K562 (cell line): ENCODE data around the gene NDRG4. TPM values are rescaled to one million over a fixed set of nuclear protein-coding genes. Genes with fewer than 3 reads are reported as not detected.

Source experiments
- ATF1 ChIP-seq, 2 experiments: fragments of 450-650 bp in 1 of 2; IDR thresholded peaks; 2 replicates each; pipeline ENCODE4 v1.6.1; 2016; ENCODE audit warnings: missing compliant biosample characterization in 1 of 2, missing genetic modification characterization in 1 of 2
- FOXA1 ChIP-seq: fragments of 450-650 bp; IDR thresholded peaks from 2 replicates; pipeline ENCODE4 v1.6.1; 2016; ENCODE audit warnings: mild to moderate bottlenecking, borderline replicate concordance
- JUN ChIP-seq, 2 experiments: sonication (generic) in 1 of 2; formaldehyde crosslinking in 1 of 2; IDR thresholded peaks; 2 replicates each; pipeline versions ENCODE4 v1.6.1 to v1.8.0; 2012 to 2022; ENCODE audit warnings: borderline replicate concordance in 2 of 2, mild to moderate bottlenecking in 2 of 2, improper control_type of control experiment in 1 of 2, low read depth in 1 of 2, low read length in 1 of 2, missing genetic modification reagents in 1 of 2
- KLF16 ChIP-seq: IDR thresholded peaks from 2 replicates; pipeline ENCODE4 v1.6.1; 2016; ENCODE audit warnings: antibody characterized with exemption
- LARP7 ChIP-seq: fragments of 450-650 bp; IDR thresholded peaks from 2 replicates; pipeline ENCODE4 v1.6.1; 2016
- MYNN ChIP-seq, 2 experiments: sonication (generic); formaldehyde crosslinking in 1 of 2; IDR thresholded peaks; 2 replicates each; pipeline versions ENCODE4 v1.5.0 to v1.6.1; 2016 to 2020; ENCODE audit warnings: antibody characterized with exemption in 1 of 2, missing genetic modification reagents in 1 of 2
- NRF1 ChIP-seq, 2 experiments: fragments of 450-650 bp; IDR thresholded peaks in 1 of 2; conservative IDR thresholded peaks in 1 of 2; 2 replicates each; pipeline ENCODE4 v1.6.1; 2014; ENCODE audit warnings: mild to moderate bottlenecking in 2 of 2
- RBM34 ChIP-seq: fragments of 200-400 bp; formaldehyde crosslinking; IDR thresholded peaks from 2 replicates; pipeline ENCODE4 v1.6.1; 2018; ENCODE audit warnings: low read length, borderline replicate concordance; ENCODE audit not compliant: insufficient read depth
- SRSF9 ChIP-seq: fragments of 200-400 bp; formaldehyde crosslinking; IDR thresholded peaks from 2 replicates; pipeline ENCODE4 v1.6.1; 2017; ENCODE audit warnings: low read depth, low read length, borderline replicate concordance
- TCFL5 ChIP-seq: fragments of 250-450 bp; sonication (Bioruptor Pico); conservative IDR thresholded peaks from 2 replicates; pipeline ENCODE4 v1.6.1; 2021; ENCODE audit warnings: mild to moderate bottlenecking, moderate library complexity, matching md5 sums
- TEAD4 ChIP-seq, 2 experiments: sonication (generic) in 1 of 2; formaldehyde crosslinking in 1 of 2; IDR thresholded peaks; 2 replicates each; pipeline versions ENCODE4 v1.6.1 to v1.8.0; 2012 to 2022; ENCODE audit warnings: borderline replicate concordance in 1 of 2, inconsistent platforms in 1 of 2, low read length in 1 of 2, mild to moderate bottlenecking in 1 of 2, missing genetic modification reagents in 1 of 2
- ZNF175 ChIP-seq: fragments of 200-800 bp; sonication (Bioruptor generic); IDR thresholded peaks from 2 replicates; pipeline ENCODE4 v1.6.1; 2016; ENCODE audit warnings: low read depth, mild to moderate bottlenecking, missing genetic modification characterization, missing compliant biosample characterization
- ZSCAN29 ChIP-seq: fragments of 450-650 bp; IDR thresholded peaks from 2 replicates; pipeline ENCODE4 v1.6.1; 2017
- polyA plus RNA-seq, 8 experiments: library from polyadenylated mRNA; depleted of rRNA in 4 of 8; stranded (reverse) in 5 of 8; unstranded in 3 of 8; fragments of >200 nt; fragmentation: Nextera tagmentation in 2 of 8; fragmentation: Illumina TruSeq in 1 of 8; extraction: Ambion mirVana in 2 of 8; extraction: Trizol in 1 of 8; gene quantifications; 2 replicates each; pipeline versions ENCODE4 v1.2.1 to v1.2.3, GENCODE V29; 2011 to 2014; ENCODE audit warnings: inconsistent platforms in 1 of 8, missing spikeins in 1 of 8
- total RNA-seq, 7 experiments: library from RNA; depleted of rRNA in 6 of 7; stranded (reverse); fragments of >200 nt in 6 of 7; fragmentation: Illumina TruSeq in 2 of 7; extraction: Trizol in 2 of 7; gene quantifications; 2 replicates each; pipeline versions ENCODE4 v1.2.1 to v1.2.3, GENCODE V29; 2011 to 2021; ENCODE audit warnings: low replicate concordance in 1 of 7
- TF ChIP-seq, protein P1 (sequence below): fragments of 200-800 bp; sonication (Bioruptor generic); IDR thresholded peaks from 2 replicates; pipeline ENCODE4 v1.6.1; 2017; ENCODE audit warnings: missing genetic modification characterization, missing compliant biosample characterization
- TF ChIP-seq, protein P2 (sequence below): sonication (generic); formaldehyde crosslinking; IDR thresholded peaks from 2 replicates; pipeline ENCODE4 v1.4.0; 2020; ENCODE audit warnings: mild to moderate bottlenecking, missing genetic modification reagents
- TF ChIP-seq, protein P3 (sequence below): fragments of 150-350 bp; conservative IDR thresholded peaks from 2 replicates; pipeline ENCODE4 v1.6.1; 2014; ENCODE audit warnings: low read length
- TF ChIP-seq, protein P4 (sequence below): fragments of 250-450 bp; sonication (Bioruptor Pico); IDR thresholded peaks from 2 replicates; pipeline ENCODE4 v1.8.0; 2021; ENCODE audit warnings: mild to moderate bottlenecking, moderate library complexity

The NDRG4 gene
- total and polyA plus RNA-seq, 9 of the 15 experiments (the other 6 are each of a cell fraction or from before 2014, with no cell fraction given), result 0.06 to 0.95 (median 0.28) TPM

DNA sequence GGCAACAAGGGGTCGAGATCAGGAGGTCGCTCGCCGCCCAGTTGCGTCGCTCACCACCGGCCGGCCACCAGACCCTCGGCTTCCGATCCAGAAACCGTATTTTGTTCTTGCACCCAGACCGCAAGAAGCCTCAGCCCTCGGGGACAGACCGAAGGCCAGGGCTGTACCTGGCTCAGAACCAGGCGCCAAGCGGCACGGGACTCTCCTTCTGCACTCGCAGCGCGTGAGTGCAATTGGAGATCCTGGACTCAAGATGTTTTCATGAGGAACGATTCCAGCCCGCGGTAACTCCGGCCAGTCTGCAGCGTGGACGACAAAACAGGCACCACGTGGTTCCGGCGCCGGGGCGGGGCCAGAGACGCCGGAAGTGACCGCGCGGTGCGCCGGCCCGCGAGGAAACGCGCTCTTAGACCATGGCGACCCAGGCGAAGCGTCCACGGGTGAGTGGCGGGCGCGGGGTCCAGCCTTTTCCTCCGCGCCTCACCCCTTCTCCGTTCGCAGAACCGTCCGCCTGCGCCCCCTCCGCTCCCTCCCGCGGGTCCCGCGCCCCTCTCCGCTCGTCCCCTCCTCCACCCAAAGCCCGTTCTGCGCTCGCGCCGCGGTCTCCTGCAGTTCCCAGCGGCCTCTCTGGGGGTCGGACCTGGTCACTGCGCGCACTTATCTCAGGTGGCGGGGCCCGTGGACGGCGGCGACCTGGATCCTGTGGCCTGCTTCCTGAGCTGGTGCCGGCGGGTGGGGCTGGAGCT lies 15.4 kb downstream of the NDRG4 start, which contains the start of gene SETD6 (continued):
- TF ChIP-seq, protein P1, sequence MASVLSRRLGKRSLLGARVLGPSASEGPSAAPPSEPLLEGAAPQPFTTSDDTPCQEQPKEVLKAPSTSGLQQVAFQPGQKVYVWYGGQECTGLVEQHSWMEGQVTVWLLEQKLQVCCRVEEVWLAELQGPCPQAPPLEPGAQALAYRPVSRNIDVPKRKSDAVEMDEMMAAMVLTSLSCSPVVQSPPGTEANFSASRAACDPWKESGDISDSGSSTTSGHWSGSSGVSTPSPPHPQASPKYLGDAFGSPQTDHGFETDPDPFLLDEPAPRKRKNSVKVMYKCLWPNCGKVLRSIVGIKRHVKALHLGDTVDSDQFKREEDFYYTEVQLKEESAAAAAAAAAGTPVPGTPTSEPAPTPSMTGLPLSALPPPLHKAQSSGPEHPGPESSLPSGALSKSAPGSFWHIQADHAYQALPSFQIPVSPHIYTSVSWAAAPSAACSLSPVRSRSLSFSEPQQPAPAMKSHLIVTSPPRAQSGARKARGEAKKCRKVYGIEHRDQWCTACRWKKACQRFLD (CRISPR knock-in tag), result 0 out of 2 replicates have a peak, but pooled peaks have one; percentile 31
- TF ChIP-seq RBM34 (no peak), MYNN (IDR thresholded peaks at IDR 0.05) (0 out of 2 replicates have a peak, but pooled peaks have one; percentile 17), MYNN (CRISPR knock-in tag; IDR thresholded peaks at IDR 0.05) (no peak), FOXA1 (no peak), TCFL5 (CRISPR knock-in tag) (no peak), ZSCAN29 (0 out of 2 replicates have a peak, but pooled peaks have one; percentile 65), JUN (IDR thresholded peaks at IDR 0.05; ENCODE audit: borderline replicate concordance, low read depth, low read length) (peak; percentile 60; the same call in 1 of the 2 replicates), JUN (CRISPR knock-in tag; IDR thresholded peaks at IDR 0.05; ENCODE audit: borderline replicate concordance) (peak; percentile 79), SRSF9 (no peak), ZNF175 (CRISPR knock-in tag) (no peak), KLF16 (no peak), ATF1 (CRISPR knock-in tag; IDR thresholded peaks at IDR 0.05) (peak; percentile 18; the same call in 1 of the 2 replicates), ATF1 (tag; IDR thresholded peaks at IDR 0.05) (peak; percentile 89), TEAD4 (IDR thresholded peaks at IDR 0.05; ENCODE audit: low read length) (no peak), TEAD4 (CRISPR knock-in tag; IDR thresholded peaks at IDR 0.05; ENCODE audit: borderline replicate concordance) (no peak), LARP7 (no peak), NRF1 (conservative IDR thresholded peaks at IDR 0.05 in 1 of 2, IDR thresholded peaks at IDR 0.05 in 1 of 2) (peak; percentile 82 to 85)
- TF ChIP-seq, protein P2, sequence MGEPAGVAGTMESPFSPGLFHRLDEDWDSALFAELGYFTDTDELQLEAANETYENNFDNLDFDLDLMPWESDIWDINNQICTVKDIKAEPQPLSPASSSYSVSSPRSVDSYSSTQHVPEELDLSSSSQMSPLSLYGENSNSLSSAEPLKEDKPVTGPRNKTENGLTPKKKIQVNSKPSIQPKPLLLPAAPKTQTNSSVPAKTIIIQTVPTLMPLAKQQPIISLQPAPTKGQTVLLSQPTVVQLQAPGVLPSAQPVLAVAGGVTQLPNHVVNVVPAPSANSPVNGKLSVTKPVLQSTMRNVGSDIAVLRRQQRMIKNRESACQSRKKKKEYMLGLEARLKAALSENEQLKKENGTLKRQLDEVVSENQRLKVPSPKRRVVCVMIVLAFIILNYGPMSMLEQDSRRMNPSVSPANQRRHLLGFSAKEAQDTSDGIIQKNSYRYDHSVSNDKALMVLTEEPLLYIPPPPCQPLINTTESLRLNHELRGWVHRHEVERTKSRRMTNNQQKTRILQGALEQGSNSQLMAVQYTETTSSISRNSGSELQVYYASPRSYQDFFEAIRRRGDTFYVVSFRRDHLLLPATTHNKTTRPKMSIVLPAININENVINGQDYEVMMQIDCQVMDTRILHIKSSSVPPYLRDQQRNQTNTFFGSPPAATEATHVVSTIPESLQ, result peak; percentile 90; the same call in 1 of the 2 replicates
- TF ChIP-seq, protein P3, sequence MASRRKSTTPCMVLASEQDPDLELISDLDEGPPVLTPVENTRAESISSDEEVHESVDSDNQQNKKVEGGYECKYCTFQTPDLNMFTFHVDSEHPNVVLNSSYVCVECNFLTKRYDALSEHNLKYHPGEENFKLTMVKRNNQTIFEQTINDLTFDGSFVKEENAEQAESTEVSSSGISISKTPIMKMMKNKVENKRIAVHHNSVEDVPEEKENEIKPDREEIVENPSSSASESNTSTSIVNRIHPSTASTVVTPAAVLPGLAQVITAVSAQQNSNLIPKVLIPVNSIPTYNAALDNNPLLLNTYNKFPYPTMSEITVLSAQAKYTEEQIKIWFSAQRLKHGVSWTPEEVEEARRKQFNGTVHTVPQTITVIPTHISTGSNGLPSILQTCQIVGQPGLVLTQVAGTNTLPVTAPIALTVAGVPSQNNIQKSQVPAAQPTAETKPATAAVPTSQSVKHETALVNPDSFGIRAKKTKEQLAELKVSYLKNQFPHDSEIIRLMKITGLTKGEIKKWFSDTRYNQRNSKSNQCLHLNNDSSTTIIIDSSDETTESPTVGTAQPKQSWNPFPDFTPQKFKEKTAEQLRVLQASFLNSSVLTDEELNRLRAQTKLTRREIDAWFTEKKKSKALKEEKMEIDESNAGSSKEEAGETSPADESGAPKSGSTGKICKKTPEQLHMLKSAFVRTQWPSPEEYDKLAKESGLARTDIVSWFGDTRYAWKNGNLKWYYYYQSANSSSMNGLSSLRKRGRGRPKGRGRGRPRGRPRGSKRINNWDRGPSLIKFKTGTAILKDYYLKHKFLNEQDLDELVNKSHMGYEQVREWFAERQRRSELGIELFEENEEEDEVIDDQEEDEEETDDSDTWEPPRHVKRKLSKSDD, result no peak
- TF ChIP-seq, protein P4, sequence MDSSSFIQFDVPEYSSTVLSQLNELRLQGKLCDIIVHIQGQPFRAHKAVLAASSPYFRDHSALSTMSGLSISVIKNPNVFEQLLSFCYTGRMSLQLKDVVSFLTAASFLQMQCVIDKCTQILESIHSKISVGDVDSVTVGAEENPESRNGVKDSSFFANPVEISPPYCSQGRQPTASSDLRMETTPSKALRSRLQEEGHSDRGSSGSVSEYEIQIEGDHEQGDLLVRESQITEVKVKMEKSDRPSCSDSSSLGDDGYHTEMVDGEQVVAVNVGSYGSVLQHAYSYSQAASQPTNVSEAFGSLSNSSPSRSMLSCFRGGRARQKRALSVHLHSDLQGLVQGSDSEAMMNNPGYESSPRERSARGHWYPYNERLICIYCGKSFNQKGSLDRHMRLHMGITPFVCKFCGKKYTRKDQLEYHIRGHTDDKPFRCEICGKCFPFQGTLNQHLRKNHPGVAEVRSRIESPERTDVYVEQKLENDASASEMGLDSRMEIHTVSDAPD (CRISPR knock-in tag), result no peak
